Prostate gland (tissue), 2 donors: ENCODE results near the gene HS1BP3. TPM values are rescaled to one million over a fixed set of nuclear protein-coding genes. Genes with fewer than 3 reads are reported as not detected.

ENCODE experiments used
- DNase-seq: peaks from one replicate; pipeline ENCODE4 v3.0.0-alpha.2; 2019; ENCODE audit warnings: low spot score
- H3K27ac ChIP-seq, 2 donors: fragments of 200-600 bp; sonication (generic); 2 replicates each; pipeline ENCODE4 v1.5.1; 2017 to 2019
- H3K27me3 ChIP-seq: fragments of 200-600 bp; sonication (generic); replicated peaks from 2 replicates; pipeline ENCODE4 v1.5.1; 2019; ENCODE audit not compliant: insufficient read depth
- H3K36me3 ChIP-seq, 2 donors: fragments of 200-600 bp; sonication (generic); 1 replicate in 1 of 2; 2 replicates in 1 of 2; pipeline versions ENCODE4 v1.5.1 to v1.8.1; 2017 to 2019
- H3K4me1 ChIP-seq: fragments of 200-600 bp; sonication (generic); replicated peaks from 2 replicates; pipeline ENCODE4 v1.5.1; 2019
- H3K4me3 ChIP-seq, 2 donors: fragments of 200-600 bp; sonication (generic); 2 replicates each; pipeline ENCODE4 v1.5.1; 2017 to 2019
- H3K9me3 ChIP-seq: fragments of 200-600 bp; sonication (generic); 2 replicates; pipeline ENCODE4 v1.5.1; 2017
- CTCF ChIP-seq, 4 experiments: fragments of 200-600 bp in 2 of 4; fragments of 450-650 bp in 2 of 4; sonication (generic) in 2 of 4; IDR thresholded peaks; 1 replicate in 3 of 4; 2 replicates in 1 of 4; pipeline ENCODE4 v1.5.1; 2016 to 2019; ENCODE audit warnings: antibody characterized with exemption in 4 of 4, mild to moderate bottlenecking in 2 of 4, moderate library complexity in 2 of 4
- POLR2A ChIP-seq: fragments of 450-650 bp; IDR thresholded peaks from one replicate; pipeline ENCODE4 v1.6.1; 2016; ENCODE audit warnings: antibody characterized with exemption, mild to moderate bottlenecking
- POLR2AphosphoS5 ChIP-seq: sonication (generic); formaldehyde crosslinking; IDR thresholded peaks from one replicate; pipeline ENCODE4 v1.6.1; 2017; ENCODE audit warnings: antibody characterized with exemption
- WGBS: methylation state at CpG from one replicate; pipeline ENCODE4 v1.1.5; 2018; 5-methylcytosine and 5-hydroxymethylcytosine counted together
- intact Hi-C: fragments of 100-400 bp; cut with DNase I; formaldehyde crosslinking; loops from one replicate; pipeline ENCODE4 v1.14.2; 2022
- total RNA-seq, 2 donors: library from RNA; depleted of rRNA; stranded (reverse); fragments of >200 nt; gene quantifications; one replicate each; pipeline ENCODE4 v1.1.0, GENCODE V29; 2016

HS1BP3 gene
- total RNA-seq, 2 donors from 2014 or later, result 29.9 to 39.4 TPM

- Histone ChIP-seq H3K27ac (peak overlapping the region; percentile 45 to 51), H3K4me3 (no peak overlapping the region), H3K27me3 (no peaks in the 10 kb centered on the region), H3K36me3 (no peaks in the 10 kb centered on the region), H3K9me3 (no peaks in the 10 kb centered on the region), H3K4me1 (peaks cover 5% of the 10 kb centered on the region)
- 84% methylated on average over 10 of the region's 10 CpGs for WGBS
- DNase-seq, result no peak
- intact Hi-C loops, result loop anchor here (2.0 kb wide), 1 partner anchor 35 kb away; no protein-coding TSS in a partner anchor
- no peak for TF ChIP-seq POLR2A
- no peak for TF ChIP-seq CTCF (IDR thresholded peaks at IDR 0.05)
- no peak for TF ChIP-seq POLR2AphosphoS5
Measured at GRCh38 chr2:20599861-20600461, 50.9 kb downstream of the HS1BP3 start.

- peak overlapping the region; percentile 44 to 51 for H3K27ac ChIP-seq
- no peak for DNase-seq
- intact Hi-C loops, result no loop called here
Measured at GRCh38 chr2:20599001-20599600, 51.8 kb downstream of the HS1BP3 start.

GRCh38 chr2:20597860-20598183 is 53.1 kb downstream of the HS1BP3 start:
- no peaks in the 10 kb centered on the region for H3K27me3 ChIP-seq
- H3K36me3 ChIP-seq, result no peaks in the 10 kb centered on the region
- 69% methylated on average over 6 of the region's 6 CpGs for WGBS
- no peak overlapping the region for H3K4me3 ChIP-seq
- H3K27ac ChIP-seq, result peak overlapping the region; percentile 61 to 65
- peaks cover 5% of the 10 kb centered on the region for H3K4me1 ChIP-seq
- DNase-seq, result no peak
- TF ChIP-seq CTCF (IDR thresholded peaks at IDR 0.05), result no peak
- TF ChIP-seq POLR2AphosphoS5, result no peak
- TF ChIP-seq POLR2A, result no peak
- intact Hi-C loops, result no loop called here
- H3K9me3 ChIP-seq, result no peaks in the 10 kb centered on the region

More at GRCh38 chr2:20599001-20599600, 51.8 kb downstream of the HS1BP3 start:
- 44% methylated on average over 12 of the region's 12 CpGs for WGBS
- Histone ChIP-seq H3K36me3 (no peaks in the 10 kb centered on the region), H3K4me1 (peaks cover 5% of the 10 kb centered on the region), H3K9me3 (no peaks in the 10 kb centered on the region), H3K4me3 (no peak overlapping the region), H3K27me3 (no peaks in the 10 kb centered on the region)
- peak; percentile 37 for TF ChIP-seq POLR2AphosphoS5
- TF ChIP-seq POLR2A, result no peak
- no peak for TF ChIP-seq CTCF (IDR thresholded peaks at IDR 0.05)

GRCh38 chr2:20596973-20597859 is 53.7 kb downstream of the HS1BP3 start:
- H3K27ac ChIP-seq, result peak overlapping the region; percentile 61 to 65
- peaks cover 5% of the 10 kb centered on the region for H3K4me1 ChIP-seq
- no peaks in the 10 kb centered on the region for H3K9me3 ChIP-seq
- H3K4me3 ChIP-seq, result no peak overlapping the region
- TF ChIP-seq CTCF (IDR thresholded peaks at IDR 0.05) (no peak), POLR2AphosphoS5 (peak; percentile 44)
- WGBS, result 48% methylated on average over 9 of the region's 9 CpGs
- DNase-seq, result no peak
- no peaks in the 10 kb centered on the region for H3K36me3 ChIP-seq
- intact Hi-C loops, result no loop called here
- no peaks in the 10 kb centered on the region for H3K27me3 ChIP-seq
